Activated CD8-positive, alpha-beta T cell treated with anti-CD3 and anti-CD28 coated beads for 36 hours (primary cell): ENCODE results near the gene SULT1C4. TPM values are rescaled to one million over a fixed set of nuclear protein-coding genes. Genes with fewer than 3 reads are reported as not detected.

Experiments used
- ATAC-seq: fragments of 200-7000 bp; cut with Tn5 transposase; one replicate; pipeline ENCODE4 v1.10.0; 2021; ENCODE audit warnings: mild to moderate bottlenecking, moderate library complexity
- CTCF ChIA-PET: fragments of 350-600 bp; sonication (Branson Sonifier 250); formaldehyde crosslinking; loops from one replicate; lab custom pipeline; 2021; ENCODE audit warnings: antibody characterized with exemption; lab: Charles Lee
- POLR2A ChIA-PET: fragments of 350-600 bp; sonication (Branson Sonifier 250); formaldehyde crosslinking; loops from one replicate; lab custom pipeline; 2021; ENCODE audit warnings: antibody characterized with exemption; lab: Charles Lee
- DNase-seq: peaks from one replicate; pipeline ENCODE4 v3.0.0-alpha.2; 2020
- H3K27ac Mint-ChIP-seq: one replicate; pipeline ENCODE4 v1.8.0; 2021; ENCODE audit warnings: mild to moderate bottlenecking, mixed read lengths
- H3K27me3 Mint-ChIP-seq: one replicate; pipeline ENCODE4 v1.8.0; 2021; ENCODE audit warnings: mixed read lengths
- H3K36me3 Mint-ChIP-seq: one replicate; pipeline ENCODE4 v1.8.0; 2021; ENCODE audit warnings: low read depth, mixed read lengths
- H3K4me1 Mint-ChIP-seq: one replicate; pipeline ENCODE4 v1.8.0; 2021; ENCODE audit warnings: low read depth, mixed read lengths
- H3K4me3 Mint-ChIP-seq: one replicate; pipeline ENCODE4 v1.8.0; 2021; ENCODE audit warnings: mild to moderate bottlenecking, moderate library complexity, mixed read lengths
- H3K9me3 Mint-ChIP-seq: one replicate; pipeline ENCODE4 v1.8.0; 2021; ENCODE audit warnings: mixed read lengths
- intact Hi-C: fragments of 100-400 bp; cut with micrococcal nuclease; formaldehyde crosslinking; loops from one replicate; pipeline ENCODE4 v1.10.0; 2022
- total RNA-seq, 2 experiments: library from RNA; stranded (reverse); gene quantifications; one replicate each; pipeline ENCODE4 v1.2.3, GENCODE V29; 2021
- TF ChIP-seq, protein P1 (sequence below): fragments of 200-600 bp; IDR thresholded peaks from one replicate; pipeline ENCODE4 v1.8.0; 2022; ENCODE audit warnings: antibody characterized with exemption, mild to moderate bottlenecking

The SULT1C4 gene
- total RNA-seq, 2 experiments from 2014 or later, result not detected

DNA sequence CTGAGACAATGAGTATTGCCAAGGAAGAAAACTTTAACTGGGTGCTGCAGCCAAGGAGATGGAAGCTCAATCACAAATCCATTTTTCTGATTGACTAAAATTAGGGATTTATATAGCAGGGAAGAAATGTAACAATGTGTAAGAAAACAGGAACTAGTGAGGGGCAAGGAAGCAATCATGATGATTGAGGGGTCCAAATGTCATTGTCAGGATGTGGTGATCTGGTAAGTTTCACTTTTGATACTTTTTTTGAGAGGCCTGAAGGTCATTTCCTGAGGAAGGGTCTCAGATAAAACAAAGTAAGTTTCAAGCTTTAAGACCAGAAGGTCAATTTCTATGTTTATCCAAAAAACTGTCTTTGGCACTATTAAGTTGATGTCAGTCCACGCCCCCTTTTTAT lies 59.2 kb downstream of the SULT1C4 start:
- Mint-ChIP-seq H3K9me3 (no peaks in the 10 kb centered on the region), H3K27me3 (no peaks in the 10 kb centered on the region), H3K36me3 (no peaks in the 10 kb centered on the region), H3K27ac (peak overlapping the region; percentile 88), H3K4me3 (peak overlapping the region; percentile 31), H3K4me1 (peaks cover 15% of the 10 kb centered on the region)
- POLR2A ChIA-PET, result interaction anchor here (1.7 kb wide), 1 partner anchor 12 kb away, joined by 4 read pairs; the partner anchor contains the start of gene GCC2
- ATAC-seq (peak; percentile 65), DNase-seq (no peak)
- intact Hi-C loops, result no loop called here
- CTCF ChIA-PET, result no interaction called here
- TF ChIP-seq, protein P1, sequence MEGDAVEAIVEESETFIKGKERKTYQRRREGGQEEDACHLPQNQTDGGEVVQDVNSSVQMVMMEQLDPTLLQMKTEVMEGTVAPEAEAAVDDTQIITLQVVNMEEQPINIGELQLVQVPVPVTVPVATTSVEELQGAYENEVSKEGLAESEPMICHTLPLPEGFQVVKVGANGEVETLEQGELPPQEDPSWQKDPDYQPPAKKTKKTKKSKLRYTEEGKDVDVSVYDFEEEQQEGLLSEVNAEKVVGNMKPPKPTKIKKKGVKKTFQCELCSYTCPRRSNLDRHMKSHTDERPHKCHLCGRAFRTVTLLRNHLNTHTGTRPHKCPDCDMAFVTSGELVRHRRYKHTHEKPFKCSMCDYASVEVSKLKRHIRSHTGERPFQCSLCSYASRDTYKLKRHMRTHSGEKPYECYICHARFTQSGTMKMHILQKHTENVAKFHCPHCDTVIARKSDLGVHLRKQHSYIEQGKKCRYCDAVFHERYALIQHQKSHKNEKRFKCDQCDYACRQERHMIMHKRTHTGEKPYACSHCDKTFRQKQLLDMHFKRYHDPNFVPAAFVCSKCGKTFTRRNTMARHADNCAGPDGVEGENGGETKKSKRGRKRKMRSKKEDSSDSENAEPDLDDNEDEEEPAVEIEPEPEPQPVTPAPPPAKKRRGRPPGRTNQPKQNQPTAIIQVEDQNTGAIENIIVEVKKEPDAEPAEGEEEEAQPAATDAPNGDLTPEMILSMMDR, result no peak

Other genes with a start within 250 kb of the SULT1C4 start
- not detected for gene SULT1C3, start 138.0 kb upstream of the SULT1C4 start, total RNA-seq
- not detected for gene SULT1C2, start 89.1 kb upstream of the SULT1C4 start, total RNA-seq
- gene GCC2, start 71.3 kb downstream of the SULT1C4 start, total RNA-seq, result 10 to 100 TPM; 39.0 to 44.1 TPM
- 10 to 100 TPM; 48.1 to 51.7 TPM for gene LIMS1, start 156.5 kb downstream of the SULT1C4 start, total RNA-seq